MM.1S (cell line): Measurements from ENCODE around the gene ADGRL3.

Experiments
- DNase-seq: peaks from one replicate; pipeline ENCODE4 v3.0.0-alpha.2; 2015
- H2AFZ ChIP-seq: fragments of 300-600 bp; sonication (generic); 2 replicates; pipeline ENCODE4 v1.6.0; 2016; ENCODE audit warnings: antibody characterized with exemption, low read length
- H3F3A ChIP-seq: fragments of 300-600 bp; sonication (generic); 2 replicates; pipeline ENCODE4 v1.6.1; 2016; ENCODE audit warnings: mild to moderate bottlenecking, antibody characterized with exemption, low read length, moderate library complexity, mixed read lengths; ENCODE audit not compliant: insufficient read depth
- H3K27ac ChIP-seq: fragments of 300-600 bp; sonication (generic); 2 replicates; pipeline ENCODE4 v1.5.1; 2016; ENCODE audit warnings: mild to moderate bottlenecking, low read length
- H3K27me3 ChIP-seq: fragments of 300-600 bp; sonication (generic); replicated peaks from 2 replicates; pipeline ENCODE4 v1.6.0; 2016; ENCODE audit warnings: low read length; ENCODE audit not compliant: insufficient read depth
- H3K36me3 ChIP-seq: fragments of 300-600 bp; sonication (generic); replicated peaks from 2 replicates; pipeline ENCODE4 v1.6.1; 2016; ENCODE audit warnings: mild to moderate bottlenecking, low read length, mixed read lengths; ENCODE audit not compliant: insufficient read depth
- H3K4me1 ChIP-seq: fragments of 300-600 bp; sonication (generic); 2 replicates; pipeline ENCODE4 v1.6.1; 2016; ENCODE audit warnings: low read length, mixed read lengths
- H3K4me2 ChIP-seq: fragments of 300-600 bp; sonication (generic); 2 replicates; pipeline ENCODE4 v1.6.0; 2016; ENCODE audit warnings: low read depth, low read length
- H3K4me3 ChIP-seq: fragments of 300-600 bp; sonication (generic); 2 replicates; pipeline ENCODE4 v1.5.1; 2016; ENCODE audit warnings: low read length, mixed read lengths
- H3K79me2 ChIP-seq: fragments of 300-600 bp; sonication (generic); 2 replicates; pipeline ENCODE4 v1.6.1; 2016; ENCODE audit warnings: mixed run types, low read length, mixed read lengths
- H3K9ac ChIP-seq: fragments of 300-600 bp; sonication (generic); 2 replicates; pipeline ENCODE4 v1.6.1; 2016; ENCODE audit warnings: low read length, mixed read lengths
- H3K9me2 ChIP-seq: fragments of 300-600 bp; sonication (generic); replicated peaks from 2 replicates; pipeline ENCODE4 v1.6.1; 2016; ENCODE audit warnings: mild to moderate bottlenecking, low read length, mixed read lengths; ENCODE audit not compliant: insufficient read depth
- H3K9me3 ChIP-seq: fragments of 300-600 bp; sonication (generic); replicated peaks from 2 replicates; pipeline ENCODE4 v1.6.1; 2016; ENCODE audit warnings: mild to moderate bottlenecking, low read length, mixed read lengths; ENCODE audit not compliant: insufficient read depth
- H4K20me1 ChIP-seq: fragments of 300-600 bp; sonication (generic); 2 replicates; pipeline ENCODE4 v1.6.1; 2016; ENCODE audit warnings: mild to moderate bottlenecking, low read length, moderate library complexity, mixed read lengths; ENCODE audit not compliant: insufficient read depth
- CTCF ChIP-seq: fragments of 300-600 bp; sonication (generic); IDR thresholded peaks from 2 replicates; pipeline ENCODE4 v1.5.1; 2016; ENCODE audit warnings: antibody characterized with exemption, low read length, mixed read lengths
- EZH2 ChIP-seq: fragments of 300-600 bp; sonication (generic); optimal IDR thresholded peaks from 2 replicates; pipeline ENCODE3; 2017; ENCODE audit warnings: low read depth, mild to moderate bottlenecking, antibody characterized with exemption, low read length, mixed read lengths
- EZH2phosphoT487 ChIP-seq: fragments of 300-600 bp; sonication (generic); IDR thresholded peaks from 2 replicates; pipeline ENCODE4 v1.6.1; 2018; ENCODE audit warnings: antibody characterized with exemption, low read length

ADGRL3 gene

GRCh38 chr4:61727286-61727685 lies 527.2 kb downstream of the ADGRL3 start:
- H4K20me1 ChIP-seq, result no peaks in the 10 kb centered on the region
- no peaks in the 10 kb centered on the region for H3K9me3 ChIP-seq
- H3K27me3 ChIP-seq, result no peaks in the 10 kb centered on the region
- H3K4me3 ChIP-seq, result no peak overlapping the region
- H3K9me2 ChIP-seq, result no peaks in the 10 kb centered on the region
- H3F3A ChIP-seq, result no peaks in the 10 kb centered on the region
- H3K36me3 ChIP-seq, result no peaks in the 10 kb centered on the region
- no peaks in the 10 kb centered on the region for H3K79me2 ChIP-seq
- TF ChIP-seq CTCF, result no peak
- no peak for TF ChIP-seq EZH2phosphoT487
- TF ChIP-seq EZH2, result no peak
- no peak overlapping the region for H3K4me2 ChIP-seq
- DNase-seq, result no peak
- H2AFZ ChIP-seq, result no peak overlapping the region
- H3K27ac ChIP-seq, result no peak overlapping the region
- H3K4me1 ChIP-seq, result no peaks in the 10 kb centered on the region
- H3K9ac ChIP-seq, result no peak overlapping the region

- no peaks in the 10 kb centered on the region for H3K27me3 ChIP-seq
- H2AFZ ChIP-seq, result no peak overlapping the region
- H3K27ac ChIP-seq, result no peak overlapping the region
- no peaks in the 10 kb centered on the region for H3K9me2 ChIP-seq
- no peaks in the 10 kb centered on the region for H3K36me3 ChIP-seq
- H3K79me2 ChIP-seq, result no peaks in the 10 kb centered on the region
- TF ChIP-seq EZH2phosphoT487 (no peak), EZH2 (no peak), CTCF (no peak)
- H3K9ac ChIP-seq, result no peak overlapping the region
- H4K20me1 ChIP-seq, result no peaks in the 10 kb centered on the region
- no peaks in the 10 kb centered on the region for H3K4me1 ChIP-seq
- no peak for DNase-seq
- H3F3A ChIP-seq, result no peaks in the 10 kb centered on the region
- H3K4me2 ChIP-seq, result no peak overlapping the region
- no peaks in the 10 kb centered on the region for H3K9me3 ChIP-seq
- no peak overlapping the region for H3K4me3 ChIP-seq
Measured at GRCh38 chr4:61734409-61734808, 534.3 kb downstream of the ADGRL3 start.

GRCh38 chr4:61739887-61740286 lies 539.8 kb downstream of the ADGRL3 start:
- H3K4me1 ChIP-seq, result no peaks in the 10 kb centered on the region
- no peak for TF ChIP-seq CTCF
- TF ChIP-seq EZH2phosphoT487, result no peak
- no peak for TF ChIP-seq EZH2
- H3K27me3 ChIP-seq, result no peaks in the 10 kb centered on the region
- no peaks in the 10 kb centered on the region for H3K9me3 ChIP-seq
- no peak overlapping the region for H3K27ac ChIP-seq
- no peak overlapping the region for H3K9ac ChIP-seq
- no peaks in the 10 kb centered on the region for H3K9me2 ChIP-seq
- H3K4me2 ChIP-seq, result no peak overlapping the region
- H2AFZ ChIP-seq, result no peak overlapping the region
- no peaks in the 10 kb centered on the region for H3K36me3 ChIP-seq
- H3K4me3 ChIP-seq, result no peak overlapping the region
- DNase-seq, result no peak
- no peaks in the 10 kb centered on the region for H3K79me2 ChIP-seq
- H3F3A ChIP-seq, result no peaks in the 10 kb centered on the region
- H4K20me1 ChIP-seq, result no peaks in the 10 kb centered on the region
